DOHH2 (cell line): ENCODE results near the gene IL17REL.

Experiments used
- EZH2phosphoT487 ChIP-seq: fragments of 200-600 bp; sonication (generic); IDR thresholded peaks from 2 replicates; pipeline ENCODE4 v1.6.1; 2017; ENCODE audit warnings: borderline replicate concordance, mild to moderate bottlenecking, antibody characterized with exemption, low read length, moderate library complexity, mixed read lengths
- TF ChIP-seq, protein P1 (sequence below): fragments of 200-600 bp; sonication (generic); IDR thresholded peaks from one replicate; pipeline ENCODE4 v1.5.1; 2014; ENCODE audit warnings: antibody characterized with exemption, mild to moderate bottlenecking, low read depth, low read length; ENCODE audit not compliant: poor library complexity, severe bottlenecking

DNA sequence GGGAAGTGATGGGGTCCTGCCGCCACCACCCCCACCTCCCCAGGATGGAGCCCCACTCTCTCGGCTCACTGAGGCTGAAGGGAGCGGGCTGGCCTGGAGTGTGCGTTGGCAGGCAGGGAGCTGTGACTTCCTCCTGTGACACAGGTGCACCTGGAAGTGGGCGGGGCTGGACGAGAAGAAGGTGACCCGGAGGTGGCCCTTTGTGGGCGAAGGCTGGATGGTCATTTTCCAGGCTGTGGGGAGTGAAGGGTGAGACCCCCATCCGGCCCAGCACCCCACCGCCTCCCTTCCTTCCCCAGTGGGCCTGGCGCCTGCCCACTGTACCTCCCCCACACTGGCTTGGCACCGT lies 15.3 kb downstream of the IL17REL start:
- TF ChIP-seq, protein P1, sequence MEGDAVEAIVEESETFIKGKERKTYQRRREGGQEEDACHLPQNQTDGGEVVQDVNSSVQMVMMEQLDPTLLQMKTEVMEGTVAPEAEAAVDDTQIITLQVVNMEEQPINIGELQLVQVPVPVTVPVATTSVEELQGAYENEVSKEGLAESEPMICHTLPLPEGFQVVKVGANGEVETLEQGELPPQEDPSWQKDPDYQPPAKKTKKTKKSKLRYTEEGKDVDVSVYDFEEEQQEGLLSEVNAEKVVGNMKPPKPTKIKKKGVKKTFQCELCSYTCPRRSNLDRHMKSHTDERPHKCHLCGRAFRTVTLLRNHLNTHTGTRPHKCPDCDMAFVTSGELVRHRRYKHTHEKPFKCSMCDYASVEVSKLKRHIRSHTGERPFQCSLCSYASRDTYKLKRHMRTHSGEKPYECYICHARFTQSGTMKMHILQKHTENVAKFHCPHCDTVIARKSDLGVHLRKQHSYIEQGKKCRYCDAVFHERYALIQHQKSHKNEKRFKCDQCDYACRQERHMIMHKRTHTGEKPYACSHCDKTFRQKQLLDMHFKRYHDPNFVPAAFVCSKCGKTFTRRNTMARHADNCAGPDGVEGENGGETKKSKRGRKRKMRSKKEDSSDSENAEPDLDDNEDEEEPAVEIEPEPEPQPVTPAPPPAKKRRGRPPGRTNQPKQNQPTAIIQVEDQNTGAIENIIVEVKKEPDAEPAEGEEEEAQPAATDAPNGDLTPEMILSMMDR, result no peak
- no peak for TF ChIP-seq EZH2phosphoT487
